HG03354 (cell line): Measurements from ENCODE around the gene ZNF365.
"Not testable (repeated sequence)": the region's sequence is repeated elsewhere in the genome, so short reads cannot be mapped to it uniquely, and the experiment has no call there.

ENCODE experiments used
- ATAC-seq: cut with Tn5 transposase; IDR thresholded peaks from one replicate; pipeline ENCODE4 v1.9.1; 2021; ENCODE audit warnings: mild to moderate bottlenecking; ENCODE audit not compliant: unreplicated experiment, poor library complexity, severe bottlenecking

Gene ZNF365

GRCh38 chr10:62376071-62377025, 2.2 kb downstream of the ZNF365 start:
- no peak for ATAC-seq

- no peak for ATAC-seq
Observed at GRCh38 chr10:62377026-62377415, 2.9 kb downstream of the ZNF365 start.

- no peak for ATAC-seq
Observed at GRCh38 chr10:62377966-62378365, 3.8 kb downstream of the ZNF365 start.

GRCh38 chr10:62378877-62379276, 4.7 kb downstream of the ZNF365 start:
- ATAC-seq: not testable (repeated sequence)

- no peak for ATAC-seq
Observed at GRCh38 chr10:62379394-62379793, 5.2 kb downstream of the ZNF365 start.

GRCh38 chr10:62380016-62380415, 5.8 kb downstream of the ZNF365 start:
- no peak for ATAC-seq

- no peak for ATAC-seq
Observed at GRCh38 chr10:62381385-62382102, 7.4 kb downstream of the ZNF365 start.

GRCh38 chr10:62382831-62383230, 8.7 kb downstream of the ZNF365 start:
- no peak for ATAC-seq

- ATAC-seq: no peak
Observed at GRCh38 chr10:62384057-62384446, 9.9 kb downstream of the ZNF365 start.

- ATAC-seq: no peak
Observed at GRCh38 chr10:62384447-62385081, 10.4 kb downstream of the ZNF365 start.

GRCh38 chr10:62386356-62387320, 12.5 kb downstream of the ZNF365 start:
- no peak for ATAC-seq

- no peak for ATAC-seq
Observed at GRCh38 chr10:62388328-62388727, 14.2 kb downstream of the ZNF365 start.

- no peak for ATAC-seq
Observed at GRCh38 chr10:62390497-62391176, 16.5 kb downstream of the ZNF365 start.

- ATAC-seq: no peak
Observed at GRCh38 chr10:62393237-62393636, 19.1 kb downstream of the ZNF365 start.

GRCh38 chr10:62394556-62395018, 20.4 kb downstream of the ZNF365 start:
- no peak for ATAC-seq

GRCh38 chr10:62395892-62396291, 21.7 kb downstream of the ZNF365 start:
- no peak for ATAC-seq

- ATAC-seq: no peak
Observed at GRCh38 chr10:62396864-62397263, 22.7 kb downstream of the ZNF365 start.

GRCh38 chr10:62399211-62399610, 25.0 kb downstream of the ZNF365 start:
- ATAC-seq: no peak

- ATAC-seq: no peak
Observed at GRCh38 chr10:62402508-62402907, 28.3 kb downstream of the ZNF365 start.
